GM18519 (cell line): ENCODE measurements around the gene PCDHGA6.

Source experiments
- ATAC-seq: cut with Tn5 transposase; IDR thresholded peaks from one replicate; pipeline ENCODE4 v1.9.1; 2021; ENCODE audit warnings: mild to moderate bottlenecking, moderate library complexity; ENCODE audit not compliant: unreplicated experiment, low FRiP score

Gene PCDHGA6

DNA sequence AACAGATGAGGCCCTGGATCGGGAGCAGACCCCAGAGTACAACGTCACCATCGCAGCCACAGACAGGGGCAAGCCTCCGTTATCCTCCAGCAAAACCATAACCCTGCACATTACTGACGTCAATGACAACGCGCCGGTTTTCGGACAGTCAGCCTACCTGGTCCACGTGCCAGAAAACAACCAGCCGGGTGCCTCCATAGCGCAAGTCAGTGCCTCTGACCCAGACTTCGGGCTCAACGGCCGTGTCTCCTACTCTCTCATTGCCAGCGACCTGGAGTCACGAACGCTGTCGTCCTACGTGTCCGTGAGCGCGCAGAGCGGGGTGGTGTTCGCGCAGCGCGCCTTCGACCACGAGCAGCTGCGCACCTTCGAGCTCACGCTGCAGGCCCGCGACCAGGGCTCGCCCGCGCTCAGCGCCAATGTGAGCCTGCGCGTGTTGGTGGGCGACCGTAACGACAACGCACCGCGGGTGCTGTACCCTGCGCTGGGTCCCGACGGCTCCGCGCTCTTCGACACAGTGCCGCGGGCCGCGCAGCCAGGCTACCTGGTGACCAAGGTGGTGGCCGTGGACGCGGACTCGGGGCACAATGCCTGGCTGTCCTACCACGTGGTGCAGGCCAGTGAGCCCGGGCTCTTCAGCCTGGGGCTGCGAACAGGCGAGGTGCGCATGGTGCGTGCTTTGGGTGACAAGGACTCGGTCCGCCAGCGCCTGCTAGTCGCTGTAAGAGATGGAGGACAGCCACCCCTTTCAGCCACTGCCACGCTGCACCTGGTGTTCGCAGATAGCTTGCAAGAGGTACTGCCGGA lies 45.6 kb downstream of the PCDHGA6 start:
- ATAC-seq: no peak

DNA sequence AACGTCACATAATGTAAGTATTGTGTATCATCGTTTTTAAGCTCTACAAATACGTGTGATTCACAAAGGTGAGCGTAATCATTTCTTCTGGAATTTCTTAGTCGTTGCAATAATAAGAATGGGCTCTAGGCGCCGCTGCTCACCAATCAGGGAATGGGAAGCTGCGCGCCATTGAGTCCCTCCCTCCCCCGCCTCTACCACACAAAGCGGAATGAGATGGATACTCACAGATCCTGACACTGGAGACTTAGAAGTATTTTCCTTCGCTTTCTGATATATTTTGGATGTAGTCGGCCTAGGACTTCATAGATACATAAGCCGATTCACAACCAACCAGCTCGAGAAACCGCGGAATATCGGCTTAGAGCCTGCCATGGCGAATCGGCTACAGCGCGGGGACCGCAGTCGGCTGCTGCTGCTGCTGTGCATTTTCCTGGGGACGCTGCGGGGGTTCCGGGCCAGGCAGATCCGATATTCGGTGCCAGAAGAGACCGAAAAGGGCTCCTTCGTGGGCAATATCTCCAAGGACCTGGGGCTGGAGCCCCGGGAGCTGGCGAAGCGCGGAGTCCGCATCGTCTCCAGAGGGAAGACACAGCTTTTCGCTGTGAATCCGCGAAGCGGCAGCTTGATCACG lies 47.3 kb downstream of the PCDHGA6 start, which contains the start of gene PCDHGA11:
Gene PCDHGA11, plus strand, starts transcription at position 197 of the 634 bp plus-strand sequence. Its CDS starts 177 bp downstream, at position 374.
- ATAC-seq: no peak

DNA sequence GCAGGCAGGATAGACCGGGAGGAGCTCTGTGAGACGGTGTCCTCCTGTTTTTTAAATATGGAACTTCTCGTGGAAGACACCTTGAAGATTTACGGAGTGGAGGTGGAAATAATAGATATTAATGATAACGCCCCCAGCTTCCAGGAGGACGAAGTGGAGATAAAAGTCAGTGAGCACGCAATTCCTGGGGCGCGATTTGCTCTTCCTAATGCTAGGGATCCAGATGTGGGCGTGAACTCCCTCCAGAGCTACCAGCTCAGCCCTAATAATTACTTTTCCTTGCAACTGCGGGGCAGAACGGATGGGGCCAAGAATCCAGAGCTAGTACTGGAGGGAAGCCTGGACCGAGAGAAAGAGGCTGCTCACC lies 47.8 kb downstream of the PCDHGA6 start:
- no peak for ATAC-seq

DNA sequence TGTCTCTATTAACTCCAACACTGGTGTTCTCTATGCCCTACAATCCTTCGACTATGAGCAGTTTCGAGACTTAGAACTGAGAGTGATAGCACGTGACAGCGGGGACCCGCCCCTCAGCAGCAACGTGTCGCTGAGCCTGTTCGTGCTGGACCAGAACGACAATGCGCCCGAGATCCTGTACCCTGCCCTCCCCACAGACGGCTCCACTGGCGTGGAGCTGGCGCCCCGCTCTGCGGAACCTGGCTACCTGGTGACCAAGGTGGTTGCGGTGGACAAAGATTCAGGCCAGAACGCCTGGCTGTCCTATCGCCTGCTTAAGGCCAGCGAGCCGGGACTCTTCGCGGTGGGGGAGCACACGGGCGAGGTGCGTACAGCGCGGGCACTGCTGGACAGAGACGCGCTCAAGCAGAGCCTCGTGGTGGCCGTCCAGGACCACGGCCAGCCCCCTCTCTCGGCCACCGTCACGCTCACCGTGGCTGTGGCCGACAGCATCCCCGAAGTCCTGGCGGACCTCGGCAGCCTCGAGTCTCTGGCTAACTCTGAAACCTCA lies 49.1 kb downstream of the PCDHGA6 start:
- no peak for ATAC-seq

DNA sequence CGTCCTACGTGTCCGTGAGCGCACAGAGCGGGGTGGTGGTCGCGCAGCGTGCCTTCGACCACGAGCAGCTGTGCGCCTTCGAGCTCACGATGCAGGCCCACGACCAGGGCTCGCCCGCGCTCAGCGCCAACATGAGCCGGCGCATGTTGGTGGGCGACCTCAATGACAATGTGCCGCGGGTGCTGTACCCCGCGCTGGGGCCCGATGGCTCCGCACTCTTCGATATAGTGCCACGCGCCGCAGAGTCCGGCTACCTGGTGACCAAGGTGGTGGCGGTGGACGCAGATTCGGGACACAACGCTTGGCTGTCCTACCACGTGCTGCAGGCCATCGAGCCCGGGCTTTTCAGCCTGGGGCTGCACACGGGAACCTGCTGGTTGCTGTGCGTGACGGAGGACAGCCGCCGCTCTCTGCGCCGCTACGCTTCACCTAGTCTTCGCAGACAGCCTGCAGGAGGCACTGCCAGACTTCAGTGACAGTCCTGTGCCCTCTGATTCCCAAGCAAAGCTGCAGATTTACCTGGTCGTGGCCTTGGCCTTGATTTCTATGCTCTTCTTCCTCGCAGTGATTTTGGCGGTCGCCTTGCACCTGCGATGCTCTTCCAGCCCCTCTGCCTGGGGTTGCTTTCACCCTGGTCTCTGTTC lies 54.2 kb downstream of the PCDHGA6 start:
- ATAC-seq: no peak
